KOPT-K1 (cell line): ENCODE data around the gene ABHD13.
"Not testable (repeated sequence)": the region's sequence is repeated elsewhere in the genome, so short reads cannot be mapped to it uniquely, and the experiment has no call there.

ENCODE experiments used
- H3K27ac ChIP-seq: fragments of 200-600 bp; sonication (generic); 2 replicates; pipeline ENCODE4 v1.5.1; 2016; ENCODE audit warnings: antibody characterized with exemption, mild to moderate bottlenecking, low read depth, low read length; ENCODE audit not compliant: poor library complexity, severe bottlenecking
- H3K36me3 ChIP-seq: fragments of 200-600 bp; sonication (generic); 2 replicates; pipeline ENCODE4 v1.5.1; 2017; ENCODE audit warnings: antibody characterized with exemption, mild to moderate bottlenecking, low read length, moderate library complexity; ENCODE audit not compliant: insufficient read depth
- H3K9me3 ChIP-seq: fragments of 200-600 bp; sonication (generic); 2 replicates; pipeline ENCODE4 v1.5.1; 2017; ENCODE audit warnings: antibody characterized with exemption, low read length, mild to moderate bottlenecking; ENCODE audit not compliant: insufficient read depth, poor library complexity, severe bottlenecking

Gene ABHD13

DNA sequence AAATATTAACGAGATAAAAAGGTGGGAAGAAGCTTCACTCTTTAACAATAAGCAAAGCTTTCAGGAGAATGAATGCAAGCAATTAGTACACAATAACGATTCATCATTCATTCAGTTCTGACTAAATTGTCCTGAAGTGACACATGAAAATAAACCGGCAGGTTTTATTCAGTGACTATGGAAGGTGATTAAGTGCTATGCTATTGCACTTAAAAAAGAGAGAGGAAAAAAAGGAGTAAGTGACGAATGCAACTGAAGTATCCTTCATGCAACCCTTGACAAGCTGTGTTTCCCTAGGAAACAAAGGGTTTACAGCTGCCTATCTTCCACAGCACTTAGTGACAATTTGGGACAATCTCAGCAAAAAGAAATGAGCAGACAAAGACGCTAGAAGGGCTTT lies 4.2 kb upstream of the ABHD13 start:
- Histone ChIP-seq H3K27ac (peak overlapping the region; percentile 99), H3K36me3 (peaks cover 15% of the 10 kb centered on the region), H3K9me3 (no peaks in the 10 kb centered on the region)

DNA sequence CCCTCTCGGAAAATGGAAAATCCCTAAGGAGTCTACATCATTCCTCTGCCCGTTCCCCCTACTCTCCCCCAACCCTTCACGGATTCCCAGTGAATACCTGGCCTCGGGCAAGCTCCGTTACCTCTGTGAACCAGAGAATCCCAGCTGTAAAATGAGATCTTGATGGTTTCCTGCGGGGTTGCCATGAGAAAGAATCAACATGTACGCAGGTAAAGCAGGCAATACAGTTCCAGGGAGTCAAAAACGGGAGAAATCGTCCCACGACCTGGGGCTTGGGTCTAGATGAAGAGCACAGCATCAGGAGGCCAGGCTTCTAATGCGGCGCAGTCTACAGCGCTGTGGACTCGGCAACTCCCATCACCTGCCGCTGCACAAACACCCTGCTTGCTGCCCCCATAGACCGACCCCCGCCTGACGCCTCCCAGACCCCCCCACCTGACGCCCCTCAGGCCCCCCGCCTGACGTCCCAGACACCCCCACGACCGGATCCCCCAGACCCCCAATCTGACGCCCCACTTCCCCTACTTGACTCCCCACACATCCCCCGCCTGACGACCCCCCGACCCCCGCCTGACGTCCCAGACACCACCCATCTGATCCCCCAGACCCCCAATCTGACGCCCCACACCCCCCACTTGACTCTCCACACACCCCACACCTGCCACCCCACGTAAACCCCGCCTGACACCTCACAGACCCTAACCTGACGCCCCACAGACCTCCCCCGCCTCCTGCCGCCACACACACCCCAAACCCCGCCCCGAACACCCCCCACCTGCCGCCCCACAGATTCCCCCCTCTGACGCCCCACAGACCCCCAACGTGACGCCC lies 3.5 kb upstream of the ABHD13 start:
- peaks cover 13% of the 10 kb centered on the region for H3K36me3 ChIP-seq
- H3K9me3 ChIP-seq, result no peaks in the 10 kb centered on the region
- H3K27ac ChIP-seq, result peak overlapping the region; percentile 99

DNA sequence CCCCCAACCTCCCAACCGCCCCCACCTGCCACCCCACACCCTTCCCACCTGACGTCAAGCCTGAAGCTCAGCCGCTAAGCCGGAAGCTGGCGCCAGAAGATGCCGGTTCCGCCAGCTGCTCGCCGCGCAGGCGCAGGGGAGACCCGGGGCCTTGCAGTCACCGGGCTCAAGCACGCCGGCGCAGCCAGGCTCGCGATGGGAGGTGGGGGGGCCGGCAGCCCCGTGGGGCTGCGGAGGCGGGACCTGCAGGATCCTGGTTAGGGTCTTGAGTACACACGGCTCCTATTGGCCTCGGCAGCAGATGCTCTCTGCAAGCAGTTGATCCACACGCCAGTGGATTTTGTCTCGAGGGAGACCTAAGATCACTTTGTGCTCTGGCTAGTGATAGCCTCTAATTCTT lies 2.8 kb upstream of the ABHD13 start, which contains the start of gene LIG4:
LIG4 (minus strand) TSS at position 101 of the 400 bp plus-strand sequence. CDS start 4,268 bp downstream, outside the sequence.
- Histone ChIP-seq H3K36me3 (peaks cover 5% of the 10 kb centered on the region), H3K27ac (peak within 1 kb of the TSS; percentile 99), H3K9me3 (no peaks in the 10 kb centered on the region)

DNA sequence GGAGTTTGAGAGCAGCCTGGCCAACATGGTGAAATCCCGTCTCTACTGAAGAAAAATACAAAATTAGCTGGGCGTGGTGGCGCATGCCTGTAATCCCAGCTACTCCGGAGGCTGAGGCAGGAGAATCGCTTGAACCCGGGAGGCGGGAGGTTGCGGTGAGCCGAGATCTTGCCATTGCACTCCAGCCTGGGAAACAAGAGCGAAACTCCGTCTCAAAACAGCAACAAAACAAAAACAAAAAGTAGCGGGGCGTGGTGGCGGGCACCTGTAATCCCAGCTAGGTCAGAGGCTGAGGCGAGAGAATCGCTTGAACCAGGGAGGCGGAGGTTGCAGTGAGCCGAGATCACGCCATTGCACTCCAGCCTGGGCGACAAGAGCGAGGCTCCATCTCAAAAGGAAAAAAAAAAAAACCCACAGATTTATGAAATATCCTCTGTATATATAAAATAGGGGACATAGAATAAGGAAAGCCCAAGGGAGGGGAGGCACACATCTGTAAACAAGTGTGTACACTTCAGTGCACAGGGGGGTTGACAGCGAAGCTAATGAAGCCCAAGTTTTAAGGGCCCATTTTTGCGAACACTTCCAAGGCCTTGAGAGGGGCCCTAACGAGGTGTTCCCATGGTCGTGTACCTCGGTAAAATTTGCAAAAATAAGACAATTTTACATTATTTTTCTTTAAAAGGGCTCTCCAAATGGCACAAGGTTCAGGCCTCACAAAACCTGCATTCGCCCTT lies 717 bp upstream of the ABHD13 start:
- not testable (repeated sequence) for H3K36me3 ChIP-seq, H3K9me3 ChIP-seq
- peak overlapping the region; percentile 96 for H3K27ac ChIP-seq

DNA sequence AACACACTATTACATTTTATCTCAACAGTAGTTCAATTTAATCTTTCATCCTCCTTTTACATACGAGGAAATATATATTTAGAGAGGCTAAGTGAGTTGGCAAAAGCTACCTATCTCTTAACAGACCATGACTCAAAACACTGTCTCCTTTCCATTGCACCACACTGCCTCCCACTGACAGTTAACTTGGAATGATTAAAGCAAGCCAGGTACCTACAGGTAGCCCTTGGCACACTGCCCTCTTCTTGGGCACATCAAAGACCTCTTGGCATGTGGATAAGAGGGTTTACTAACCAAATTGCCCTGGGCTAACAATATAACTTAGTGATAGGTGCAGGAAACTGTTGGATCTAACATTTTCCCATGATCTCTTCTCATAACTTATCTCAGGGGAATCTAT lies 1.8 kb downstream of the ABHD13 start:
- peaks cover 6% of the 10 kb centered on the region; the same call in 1 of the 2 replicates for H3K36me3 ChIP-seq
- H3K9me3 ChIP-seq, result no peaks in the 10 kb centered on the region
- no peak overlapping the region for H3K27ac ChIP-seq

DNA sequence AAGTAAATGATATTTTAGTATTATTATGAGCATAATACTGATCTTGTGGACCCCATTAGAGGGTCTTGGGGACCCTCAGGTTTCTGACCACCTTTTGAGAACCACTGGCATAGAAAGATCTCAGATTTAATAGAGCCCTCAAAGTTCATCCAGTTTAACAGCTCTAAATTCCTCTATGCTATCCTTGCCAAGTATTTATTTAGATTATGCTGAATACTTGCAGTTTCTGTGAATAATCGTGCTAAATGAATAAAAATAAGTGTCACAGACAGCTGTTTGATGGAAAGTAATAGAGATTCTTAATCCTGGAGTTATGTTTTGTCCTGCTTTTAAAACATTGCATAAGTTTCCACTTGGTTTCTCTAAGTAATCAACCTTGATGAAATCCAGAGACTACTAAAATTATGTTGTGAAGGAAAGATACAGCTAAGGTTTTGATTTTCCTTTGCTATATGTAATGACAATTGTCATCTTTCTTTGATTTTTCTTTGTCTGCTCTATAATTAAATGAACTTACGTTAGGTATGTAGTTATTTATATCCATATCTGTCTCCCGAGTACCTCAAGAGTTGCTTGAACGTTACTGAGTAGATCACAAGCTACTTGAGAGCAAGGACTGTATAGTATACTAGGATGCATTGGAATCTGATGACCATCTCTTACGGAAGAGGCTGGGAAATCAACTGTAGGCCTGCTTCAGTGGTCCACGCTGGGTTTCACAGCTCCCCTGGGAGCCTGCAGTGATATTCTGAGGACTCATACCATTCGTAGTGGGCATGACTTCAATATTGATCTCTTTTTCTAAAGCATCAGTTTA lies 5.7 kb downstream of the ABHD13 start:
- Histone ChIP-seq H3K36me3 (peaks cover 6% of the 10 kb centered on the region; the same call in 1 of the 2 replicates), H3K9me3 (no peaks in the 10 kb centered on the region), H3K27ac (no peak overlapping the region)

DNA sequence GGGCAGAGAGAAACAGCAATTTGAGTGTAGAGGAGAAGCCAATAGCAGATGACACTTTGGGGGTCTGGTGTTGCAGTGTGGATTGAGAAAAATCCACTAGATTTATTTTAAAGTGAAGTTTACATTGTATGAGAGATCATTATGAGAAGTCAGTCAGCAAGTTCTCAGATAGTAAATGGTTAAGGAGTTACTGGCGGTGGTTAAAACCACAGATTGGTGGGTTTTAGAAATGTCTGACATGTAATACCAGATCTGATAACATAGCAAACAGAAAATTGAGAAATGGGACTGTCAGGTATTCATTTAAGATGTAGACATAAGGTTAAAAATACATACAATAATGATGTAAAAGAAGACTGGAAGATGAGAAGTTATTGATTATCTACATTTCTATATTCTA lies 7.2 kb downstream of the ABHD13 start:
- Histone ChIP-seq H3K27ac (no peak overlapping the region), H3K36me3 (peaks cover 19% of the 10 kb centered on the region), H3K9me3 (no peaks in the 10 kb centered on the region)

DNA sequence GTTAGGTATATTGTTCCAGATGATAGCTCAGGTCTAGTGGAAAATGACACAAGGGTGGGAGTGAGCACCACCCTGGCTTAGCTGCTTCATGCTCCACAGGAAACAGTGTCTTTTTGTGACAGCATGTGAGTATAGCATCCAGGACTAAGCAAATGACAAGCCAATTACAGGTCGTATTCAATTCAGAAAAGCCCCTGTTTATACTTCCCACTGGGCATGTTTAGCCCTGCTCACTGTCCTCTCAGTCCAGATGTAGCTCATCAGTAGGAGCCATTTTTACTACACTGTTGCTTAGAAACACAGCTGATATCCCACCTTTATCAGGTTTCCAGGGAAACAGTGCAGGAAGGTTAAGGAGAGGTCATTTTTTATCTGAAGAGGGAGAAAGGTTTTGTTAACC lies 8.0 kb downstream of the ABHD13 start:
- peaks cover 23% of the 10 kb centered on the region for H3K36me3 ChIP-seq
- H3K27ac ChIP-seq, result no peak overlapping the region
- H3K9me3 ChIP-seq, result no peaks in the 10 kb centered on the region

DNA sequence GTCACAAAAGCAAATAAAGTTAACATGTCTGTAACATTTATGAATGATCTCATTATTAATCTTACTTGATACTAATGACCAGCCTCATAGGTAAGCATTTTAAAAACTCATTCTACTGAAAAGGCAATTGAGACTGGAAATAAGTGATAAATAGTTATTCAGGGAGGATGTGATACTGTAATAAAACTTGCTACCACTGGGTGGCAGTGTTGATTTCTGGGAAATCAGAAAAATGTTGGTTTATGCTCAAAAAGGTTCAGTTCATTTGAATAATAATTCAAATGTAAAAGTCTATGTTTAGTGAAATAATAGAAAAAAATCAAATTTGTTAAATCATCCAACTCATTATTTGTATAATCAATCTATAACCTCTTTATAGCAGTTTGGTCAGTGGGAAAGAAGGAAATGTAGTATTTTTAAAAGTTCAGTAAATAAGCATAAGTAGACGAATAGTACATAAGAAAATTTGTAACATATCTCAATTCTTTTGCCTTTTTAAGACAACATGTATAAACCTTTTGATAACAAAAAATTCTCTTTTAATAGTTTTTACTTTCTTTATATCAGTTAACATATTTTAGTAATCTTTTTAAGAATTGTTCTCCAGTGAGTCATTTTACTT lies 9.6 kb downstream of the ABHD13 start:
- no peak overlapping the region for H3K27ac ChIP-seq
- no peaks in the 10 kb centered on the region for H3K9me3 ChIP-seq
- H3K36me3 ChIP-seq, result peaks cover 17% of the 10 kb centered on the region; the same call in 1 of the 2 replicates

DNA sequence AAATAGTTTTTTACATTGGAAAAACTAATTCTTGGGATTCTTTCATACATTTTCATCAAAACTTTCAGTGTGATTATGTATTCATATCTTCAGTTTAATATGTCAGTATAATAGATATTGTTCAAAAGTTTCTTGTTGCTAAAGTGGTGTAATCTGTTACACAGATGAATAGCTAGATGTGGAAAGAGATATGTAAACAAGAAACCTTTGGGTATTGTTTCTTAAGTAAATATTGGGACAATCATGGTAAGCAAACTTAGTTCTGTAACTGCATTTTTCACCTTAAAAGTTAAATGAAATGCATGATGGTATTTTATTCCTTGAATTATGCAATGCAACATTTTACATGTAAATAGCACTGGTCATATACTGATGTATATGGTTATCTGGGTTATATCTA lies 12.2 kb downstream of the ABHD13 start:
- peaks cover 17% of the 10 kb centered on the region; the same call in 1 of the 2 replicates for H3K36me3 ChIP-seq
- no peak overlapping the region for H3K27ac ChIP-seq
- no peaks in the 10 kb centered on the region for H3K9me3 ChIP-seq

DNA sequence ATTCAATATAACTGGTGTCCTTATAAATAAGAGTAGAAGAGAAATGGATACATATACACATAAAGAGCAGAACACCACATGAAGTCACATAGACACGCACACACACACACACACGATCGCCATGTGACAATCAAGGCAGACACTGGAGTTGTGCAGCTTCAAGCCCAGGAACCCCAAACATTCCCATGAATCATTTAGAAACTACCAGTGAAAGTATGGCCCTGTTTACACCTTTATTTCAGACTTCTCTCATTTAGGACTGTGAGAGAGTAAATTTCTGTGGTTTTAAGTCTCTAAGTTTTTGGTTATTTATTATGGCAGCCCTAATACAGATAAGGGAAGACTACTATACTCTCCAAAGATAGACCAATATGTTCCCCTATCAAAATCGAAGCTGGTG lies 31.0 kb downstream of the ABHD13 start:
- Histone ChIP-seq H3K36me3 (no peaks in the 10 kb centered on the region), H3K27ac (no peak overlapping the region), H3K9me3 (peaks cover 18% of the 10 kb centered on the region)

DNA sequence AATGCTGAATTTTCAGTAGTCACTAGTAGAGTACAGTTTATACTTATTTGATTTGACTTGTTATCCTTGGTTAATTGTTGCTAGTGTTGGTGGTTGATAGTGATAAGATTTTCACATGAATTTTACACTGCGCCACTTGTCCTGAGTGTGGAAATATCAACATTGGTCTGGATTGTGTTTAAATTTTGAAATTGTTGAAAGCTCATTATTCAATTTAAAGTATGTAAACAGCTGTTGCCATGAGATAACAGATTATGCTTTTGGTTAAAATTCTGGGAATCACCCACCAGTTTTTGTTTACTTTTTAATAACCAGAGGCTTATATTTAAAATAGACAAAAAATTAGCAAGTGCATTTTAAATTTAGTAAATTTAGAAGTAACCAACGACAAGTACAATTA lies 39.1 kb downstream of the ABHD13 start:
- H3K9me3 ChIP-seq, result no peaks in the 10 kb centered on the region
- H3K27ac ChIP-seq, result no peak overlapping the region
- no peaks in the 10 kb centered on the region for H3K36me3 ChIP-seq

DNA sequence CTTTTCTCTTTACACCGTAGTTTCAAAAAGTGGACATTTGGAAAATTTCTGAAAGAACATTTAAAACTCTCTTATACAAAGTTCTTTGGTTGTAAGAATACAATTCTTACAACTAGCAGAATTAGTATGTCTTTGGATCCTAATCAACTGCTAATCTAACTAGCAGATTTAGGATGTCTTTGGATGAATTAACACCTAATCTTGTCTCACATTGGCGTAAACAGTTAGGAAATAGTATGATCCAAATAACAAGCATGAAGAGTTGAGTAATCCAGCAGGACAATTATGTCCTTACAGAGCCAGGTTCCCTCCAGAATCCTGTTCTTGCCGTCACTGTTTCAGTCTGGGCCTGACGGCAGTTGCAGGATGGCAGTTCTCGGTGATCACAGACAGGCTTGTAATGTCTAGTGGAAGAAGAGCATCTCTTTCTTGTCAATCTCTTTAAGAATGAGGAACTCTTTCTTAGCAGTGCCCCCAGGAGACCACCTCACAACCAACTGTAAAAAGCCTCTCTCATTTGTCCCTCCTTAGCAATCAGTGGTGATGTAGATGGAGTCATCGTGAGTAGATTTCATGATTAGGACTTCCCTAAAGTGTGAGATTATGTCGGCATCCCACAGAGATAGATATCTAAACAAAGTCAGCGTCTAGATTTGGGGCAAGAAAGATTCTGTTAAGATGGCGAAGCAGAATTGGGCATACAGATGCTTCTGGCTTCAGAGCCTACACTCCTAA lies 45.6 kb downstream of the ABHD13 start:
- Histone ChIP-seq H3K9me3 (no peaks in the 10 kb centered on the region), H3K27ac (no peak overlapping the region), H3K36me3 (no peaks in the 10 kb centered on the region)

DNA sequence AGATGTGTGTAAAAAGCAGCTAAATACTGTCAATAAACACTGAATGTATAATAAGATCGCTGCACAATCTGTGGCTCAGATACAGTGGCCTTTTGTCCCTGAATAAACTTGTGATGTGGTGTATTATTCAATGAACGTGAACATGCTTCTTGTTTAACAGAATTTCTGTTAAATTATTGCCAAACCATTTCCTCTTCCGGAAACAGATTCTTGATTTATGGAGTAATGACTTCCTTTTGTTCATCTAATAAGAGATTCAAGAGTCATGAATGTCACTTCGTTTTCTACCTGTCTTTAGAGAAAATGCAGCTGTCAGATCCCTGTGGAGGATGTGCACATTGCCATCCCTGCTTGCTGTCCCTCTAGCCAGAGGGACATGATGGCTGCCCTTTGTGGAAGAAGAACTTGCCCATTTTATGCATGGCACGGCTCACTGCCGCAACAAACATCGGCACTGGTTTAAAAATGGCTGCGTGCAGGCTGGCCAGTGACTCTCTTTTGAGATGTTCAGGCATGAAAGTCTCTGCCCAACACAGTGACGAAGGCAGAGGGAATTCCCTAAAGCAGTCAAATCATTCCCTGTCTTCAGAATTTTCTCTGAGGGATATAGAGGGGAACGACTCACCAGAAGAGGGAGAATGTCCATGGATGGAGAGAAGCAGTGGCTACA lies 48.3 kb downstream of the ABHD13 start:
- no peaks in the 10 kb centered on the region for H3K9me3 ChIP-seq
- H3K36me3 ChIP-seq, result no peaks in the 10 kb centered on the region
- H3K27ac ChIP-seq, result no peak overlapping the region
